HL-60 (cell line): ENCODE measurements around the gene MEG3.

Experiments
- DNase-seq, 2 experiments: peaks; one replicate each; pipeline ENCODE4 v3.0.0-alpha.2; 2010 to 2020; ENCODE audit warnings: low read depth in 1 of 2, low spot score in 1 of 2
- H3K27ac ChIP-seq: fragments of 250-450 bp; sonication (Bioruptor Pico); replicated peaks from 2 replicates; pipeline ENCODE4 v1.5.1; 2020; ENCODE audit warnings: mild to moderate bottlenecking, moderate library complexity
- H3K27me3 ChIP-seq: fragments of 250-450 bp; sonication (Bioruptor Pico); 2 replicates; pipeline ENCODE4 v1.5.1; 2021; ENCODE audit warnings: mild to moderate bottlenecking, moderate library complexity; ENCODE audit not compliant: insufficient read depth, poor library complexity, severe bottlenecking
- H3K4me3 ChIP-seq: replicated peaks from 2 replicates; pipeline ENCODE4 v1.5.1; 2011; ENCODE audit warnings: mild to moderate bottlenecking, control low read depth, low read length; ENCODE audit not compliant: insufficient read depth
- GABPA ChIP-seq: IDR thresholded peaks from 2 replicates; pipeline ENCODE4 v1.6.1; 2012; ENCODE audit warnings: low read depth
- POLR2AphosphoS5 ChIP-seq: IDR thresholded peaks from 2 replicates; pipeline ENCODE4 v1.6.1; 2012; ENCODE audit warnings: low read depth
- SPI1 ChIP-seq: IDR thresholded peaks from 2 replicates; pipeline ENCODE4 v1.6.1; 2012; ENCODE audit warnings: low read depth, mild to moderate bottlenecking, borderline replicate concordance
- TF ChIP-seq, protein P1 (sequence below): IDR thresholded peaks from 2 replicates; pipeline ENCODE4 v1.6.1; 2012; ENCODE audit warnings: low read depth; ENCODE audit not compliant: insufficient replicate concordance
- TF ChIP-seq, protein P2 (sequence below): IDR thresholded peaks from one replicate; pipeline ENCODE4 v1.5.1; 2011; ENCODE audit warnings: low read length, control low read depth, inconsistent platforms; ENCODE audit not compliant: insufficient read depth

The MEG3 gene

DNA sequence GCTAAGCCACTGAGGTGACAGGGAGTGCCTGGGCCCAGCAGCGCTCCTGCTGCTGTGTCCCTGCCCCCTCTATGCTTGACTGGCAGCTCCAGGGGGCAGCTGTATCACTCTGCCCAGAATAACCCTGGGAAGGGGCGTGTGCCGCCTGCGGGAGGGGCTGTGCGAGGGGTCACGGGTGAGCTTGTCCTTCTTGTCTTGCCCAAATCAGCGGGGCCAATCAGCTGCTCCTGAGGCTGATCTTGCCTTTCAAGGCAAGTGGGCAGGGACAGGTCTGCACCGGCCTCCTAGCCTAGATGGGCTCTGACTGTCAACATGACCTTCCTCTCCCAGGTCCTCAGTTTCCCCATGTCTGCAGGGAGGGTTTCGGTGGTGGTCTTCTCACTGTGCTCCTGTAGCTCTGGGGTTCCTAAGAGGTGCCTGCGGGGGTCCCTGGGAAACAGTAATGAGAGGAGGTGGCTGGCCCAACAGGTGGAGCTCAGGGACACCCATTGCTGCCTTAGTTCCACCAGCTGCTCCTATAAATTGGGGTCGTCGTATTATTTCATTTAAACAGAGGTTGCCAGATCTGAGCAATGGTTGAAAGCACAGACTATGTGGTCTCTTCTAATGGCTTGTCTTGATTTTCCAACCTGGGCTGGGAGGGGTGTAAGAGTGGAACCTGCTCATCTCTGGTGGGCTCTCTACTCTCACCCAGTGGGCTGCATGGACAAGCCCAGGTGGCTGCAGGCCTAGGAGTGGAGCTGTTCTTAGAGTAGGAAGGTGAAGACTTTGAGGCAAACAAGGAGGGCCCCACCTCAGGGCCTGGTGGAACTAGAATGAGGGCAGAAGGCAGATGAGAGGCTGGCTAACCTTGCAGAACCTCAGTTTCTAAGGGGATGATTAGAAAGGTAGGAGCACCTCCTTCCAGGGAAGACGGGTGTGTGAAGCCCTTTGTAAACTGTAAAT is 65.9 kb downstream of the MEG3 start:
- no peak for DNase-seq
- Histone ChIP-seq H3K27me3 (peaks cover 4% of the 10 kb centered on the region), H3K4me3 (no peak overlapping the region), H3K27ac (no peak overlapping the region)
- TF ChIP-seq, protein P1, sequence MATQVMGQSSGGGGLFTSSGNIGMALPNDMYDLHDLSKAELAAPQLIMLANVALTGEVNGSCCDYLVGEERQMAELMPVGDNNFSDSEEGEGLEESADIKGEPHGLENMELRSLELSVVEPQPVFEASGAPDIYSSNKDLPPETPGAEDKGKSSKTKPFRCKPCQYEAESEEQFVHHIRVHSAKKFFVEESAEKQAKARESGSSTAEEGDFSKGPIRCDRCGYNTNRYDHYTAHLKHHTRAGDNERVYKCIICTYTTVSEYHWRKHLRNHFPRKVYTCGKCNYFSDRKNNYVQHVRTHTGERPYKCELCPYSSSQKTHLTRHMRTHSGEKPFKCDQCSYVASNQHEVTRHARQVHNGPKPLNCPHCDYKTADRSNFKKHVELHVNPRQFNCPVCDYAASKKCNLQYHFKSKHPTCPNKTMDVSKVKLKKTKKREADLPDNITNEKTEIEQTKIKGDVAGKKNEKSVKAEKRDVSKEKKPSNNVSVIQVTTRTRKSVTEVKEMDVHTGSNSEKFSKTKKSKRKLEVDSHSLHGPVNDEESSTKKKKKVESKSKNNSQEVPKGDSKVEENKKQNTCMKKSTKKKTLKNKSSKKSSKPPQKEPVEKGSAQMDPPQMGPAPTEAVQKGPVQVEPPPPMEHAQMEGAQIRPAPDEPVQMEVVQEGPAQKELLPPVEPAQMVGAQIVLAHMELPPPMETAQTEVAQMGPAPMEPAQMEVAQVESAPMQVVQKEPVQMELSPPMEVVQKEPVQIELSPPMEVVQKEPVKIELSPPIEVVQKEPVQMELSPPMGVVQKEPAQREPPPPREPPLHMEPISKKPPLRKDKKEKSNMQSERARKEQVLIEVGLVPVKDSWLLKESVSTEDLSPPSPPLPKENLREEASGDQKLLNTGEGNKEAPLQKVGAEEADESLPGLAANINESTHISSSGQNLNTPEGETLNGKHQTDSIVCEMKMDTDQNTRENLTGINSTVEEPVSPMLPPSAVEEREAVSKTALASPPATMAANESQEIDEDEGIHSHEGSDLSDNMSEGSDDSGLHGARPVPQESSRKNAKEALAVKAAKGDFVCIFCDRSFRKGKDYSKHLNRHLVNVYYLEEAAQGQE = no peak
- TF ChIP-seq SPI1 (no peak), POLR2AphosphoS5 (no peak), GABPA (no peak)
- TF ChIP-seq, protein P2, sequence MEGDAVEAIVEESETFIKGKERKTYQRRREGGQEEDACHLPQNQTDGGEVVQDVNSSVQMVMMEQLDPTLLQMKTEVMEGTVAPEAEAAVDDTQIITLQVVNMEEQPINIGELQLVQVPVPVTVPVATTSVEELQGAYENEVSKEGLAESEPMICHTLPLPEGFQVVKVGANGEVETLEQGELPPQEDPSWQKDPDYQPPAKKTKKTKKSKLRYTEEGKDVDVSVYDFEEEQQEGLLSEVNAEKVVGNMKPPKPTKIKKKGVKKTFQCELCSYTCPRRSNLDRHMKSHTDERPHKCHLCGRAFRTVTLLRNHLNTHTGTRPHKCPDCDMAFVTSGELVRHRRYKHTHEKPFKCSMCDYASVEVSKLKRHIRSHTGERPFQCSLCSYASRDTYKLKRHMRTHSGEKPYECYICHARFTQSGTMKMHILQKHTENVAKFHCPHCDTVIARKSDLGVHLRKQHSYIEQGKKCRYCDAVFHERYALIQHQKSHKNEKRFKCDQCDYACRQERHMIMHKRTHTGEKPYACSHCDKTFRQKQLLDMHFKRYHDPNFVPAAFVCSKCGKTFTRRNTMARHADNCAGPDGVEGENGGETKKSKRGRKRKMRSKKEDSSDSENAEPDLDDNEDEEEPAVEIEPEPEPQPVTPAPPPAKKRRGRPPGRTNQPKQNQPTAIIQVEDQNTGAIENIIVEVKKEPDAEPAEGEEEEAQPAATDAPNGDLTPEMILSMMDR = no peak

DNA sequence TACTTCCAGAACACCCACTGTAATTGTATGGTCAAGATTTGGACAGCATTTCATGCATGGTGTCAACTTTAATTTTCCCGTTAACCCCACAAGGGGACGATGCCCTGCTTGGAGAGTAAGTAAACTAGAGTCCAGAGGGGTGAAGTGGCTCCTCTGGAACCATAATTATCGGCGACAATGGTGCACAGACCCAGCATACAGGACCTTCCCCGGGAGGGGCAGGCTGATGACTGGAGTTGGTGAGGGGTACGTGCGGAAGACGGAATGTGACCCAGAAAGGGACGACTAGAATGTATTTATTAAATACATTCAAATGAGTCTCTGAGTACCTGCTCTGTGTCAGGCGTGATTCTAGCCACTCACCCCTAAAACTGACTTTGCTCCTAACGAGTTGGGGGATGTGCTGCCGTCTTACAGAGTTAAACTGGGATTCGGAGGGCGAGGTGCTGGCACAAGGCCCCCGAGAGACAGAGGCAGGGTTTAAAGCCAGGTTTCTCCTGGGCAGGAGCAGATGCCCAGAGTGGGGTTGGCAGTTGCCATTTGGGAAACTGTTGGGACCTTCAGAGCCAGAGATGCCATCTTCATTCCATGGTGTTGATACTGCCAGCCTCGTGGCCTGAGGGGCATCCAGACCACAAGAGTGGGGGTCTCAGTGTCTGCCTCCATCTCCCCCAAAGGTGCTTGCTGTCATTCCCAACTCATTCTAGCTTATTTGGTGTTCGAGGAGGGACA is 66.7 kb downstream of the MEG3 start:
- TF ChIP-seq, protein P2 = no peak
- TF ChIP-seq GABPA = no peak
- no peak for TF ChIP-seq POLR2AphosphoS5
- TF ChIP-seq, protein P1 = no peak
- TF ChIP-seq SPI1 = no peak
- no peak overlapping the region for H3K4me3 ChIP-seq
- no peak for DNase-seq
- H3K27ac ChIP-seq = no peak overlapping the region
- peaks cover 4% of the 10 kb centered on the region for H3K27me3 ChIP-seq

DNA sequence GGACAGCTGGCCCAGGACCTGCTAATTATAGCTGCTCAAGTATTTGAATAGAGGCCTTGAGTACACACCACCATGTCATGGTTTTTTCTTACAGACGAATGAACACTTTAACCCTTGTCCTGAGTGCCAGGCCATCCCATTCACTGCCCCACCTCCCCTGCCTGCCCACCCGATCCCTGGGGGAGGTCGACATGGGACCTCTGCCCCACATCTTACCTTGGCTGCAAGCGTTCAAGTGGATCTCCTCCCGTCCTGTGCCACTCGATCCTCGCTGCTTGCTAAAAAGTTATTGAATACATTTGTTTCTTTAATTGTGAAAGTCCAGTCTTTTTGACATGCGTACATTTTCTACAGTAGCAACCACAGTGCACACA is 67.3 kb downstream of the MEG3 start:
- TF ChIP-seq, protein P2 = no peak
- TF ChIP-seq SPI1 = no peak
- TF ChIP-seq, protein P1 = no peak
- no peak for TF ChIP-seq POLR2AphosphoS5
- no peak for TF ChIP-seq GABPA
- Histone ChIP-seq H3K27me3 (peaks cover 8% of the 10 kb centered on the region), H3K27ac (no peak overlapping the region), H3K4me3 (no peak overlapping the region)
- no peak for DNase-seq
